B cell (primary cell): Measurements from ENCODE around the gene ST8SIA5.

ENCODE experiments used
- CTCF ChIP-seq: fragments of 200-600 bp; IDR thresholded peaks from one replicate; pipeline ENCODE4 v1.8.0; 2022; ENCODE audit warnings: antibody characterized with exemption, mild to moderate bottlenecking
- EZH2 ChIP-seq: IDR thresholded peaks from 2 replicates; pipeline ENCODE4 v1.6.1; 2012; ENCODE audit warnings: borderline replicate concordance, low read depth, mild to moderate bottlenecking, moderate library complexity, low read length; ENCODE audit not compliant: insufficient read depth, poor library complexity, severe bottlenecking

DNA sequence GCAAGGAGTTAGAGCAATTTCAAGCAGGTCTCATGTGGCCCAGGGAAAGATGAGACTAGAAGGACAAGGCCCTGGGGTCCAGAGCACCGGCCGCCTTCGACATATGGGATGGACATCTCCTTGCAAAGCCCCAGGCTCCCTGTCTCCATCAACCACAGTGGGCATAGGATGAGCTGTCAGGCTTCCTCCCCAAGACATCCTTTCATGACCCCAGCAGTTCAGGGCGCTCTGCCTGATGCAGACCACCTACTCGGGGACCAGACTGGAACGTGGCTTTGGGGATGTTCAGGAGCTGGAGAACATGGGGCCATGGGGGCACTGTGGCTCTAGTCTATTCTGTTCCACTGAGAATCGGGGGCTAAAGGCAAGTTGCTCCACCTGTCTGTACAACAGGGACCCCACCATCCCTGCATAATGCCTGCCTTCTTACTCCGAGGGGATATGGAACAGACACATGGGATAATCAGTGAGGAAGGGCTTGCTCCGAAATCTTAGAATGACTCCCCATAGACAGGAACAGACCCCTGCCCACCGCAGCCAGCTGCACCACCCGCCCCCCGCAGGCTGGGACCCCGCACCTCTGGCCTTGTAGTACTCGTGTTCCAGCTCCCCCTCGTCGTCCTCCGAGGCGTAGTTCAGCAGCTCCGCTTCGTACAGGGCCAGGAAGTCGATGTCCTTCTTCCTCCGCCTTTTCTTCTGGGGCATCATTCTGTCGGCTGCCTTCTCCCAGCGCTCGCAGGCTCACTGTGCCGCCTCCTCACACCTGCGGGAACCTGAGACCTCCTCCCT is 100.3 kb downstream of the ST8SIA5 start:
- TF ChIP-seq EZH2 = no peak
- TF ChIP-seq CTCF = no peak
